A673 (cell line): ENCODE results near the gene LEP. TPM values are rescaled to one million over a fixed set of nuclear protein-coding genes. Genes with fewer than 3 reads are reported as not detected.
"Not testable (repeated sequence)": the region's sequence is repeated elsewhere in the genome, so short reads cannot be mapped to it uniquely, and the experiment has no call there.

Experiments
- BruUV-seq: library from RNA; stranded (reverse); fragments of 400-500 nt; replicated peaks from 2 replicates; lab custom pipeline; 2021; lab: Mats Ljungman, UMichigan
- CTCF ChIA-PET: fragments of 300-600 bp; sonication (Branson Sonifier 250); formaldehyde crosslinking; loops from one replicate; lab custom pipeline; 2022; ENCODE audit warnings: antibody characterized with exemption; lab: Charles Lee
- POLR2A ChIA-PET: fragments of 300-600 bp; sonication (Branson Sonifier 250); formaldehyde crosslinking; loops from one replicate; lab custom pipeline; 2022; ENCODE audit warnings: antibody characterized with exemption; ENCODE audit not compliant: low non-redundant PET; lab: Charles Lee
- DNase-seq: peaks from one replicate; pipeline ENCODE4 v3.0.0-alpha.2; 2015; ENCODE audit warnings: low spot score
- H3K27ac ChIP-seq: fragments of 200-600 bp; sonication (generic); 2 replicates; pipeline ENCODE4 v1.5.1; 2016; ENCODE audit warnings: mixed run types, low read depth, mild to moderate bottlenecking, mixed read lengths, antibody characterized with exemption, low read length; ENCODE audit not compliant: poor library complexity, severe bottlenecking
- H3K27me3 ChIP-seq: fragments of 200-600 bp; sonication (generic); replicated peaks from 2 replicates; pipeline ENCODE4 v1.6.1; 2017; ENCODE audit warnings: mixed run types, low read depth, mild to moderate bottlenecking, mixed read lengths, antibody characterized with exemption, low read length; ENCODE audit not compliant: insufficient read depth, poor library complexity
- H3K36me3 ChIP-seq: fragments of 200-600 bp; sonication (generic); 2 replicates; pipeline ENCODE4 v1.6.1; 2016; ENCODE audit warnings: mixed run types, mild to moderate bottlenecking, mixed read lengths, antibody characterized with exemption, low read length; ENCODE audit not compliant: insufficient read depth, poor library complexity, severe bottlenecking
- H3K4me1 ChIP-seq: fragments of 200-600 bp; sonication (generic); 2 replicates; pipeline ENCODE4 v1.6.1; 2017; ENCODE audit warnings: mixed run types, mild to moderate bottlenecking, mixed read lengths, antibody characterized with exemption, low read length; ENCODE audit not compliant: insufficient read depth, poor library complexity, severe bottlenecking
- H3K4me3 ChIP-seq: fragments of 200-600 bp; sonication (generic); 2 replicates; pipeline ENCODE4 v1.5.1; 2016; ENCODE audit warnings: low read depth, mixed run types, mild to moderate bottlenecking, mixed read lengths, low read length; ENCODE audit not compliant: poor library complexity, severe bottlenecking
- H3K9me3 ChIP-seq: fragments of 200-600 bp; sonication (generic); 2 replicates; pipeline ENCODE4 v1.6.1; 2016; ENCODE audit warnings: mixed run types, low read depth, mild to moderate bottlenecking, mixed read lengths, antibody characterized with exemption, low read length; ENCODE audit not compliant: poor library complexity, severe bottlenecking
- CTCF ChIP-seq: fragments of 300-800, 200-600 bp; sonication (generic); conservative IDR thresholded peaks from 2 replicates; pipeline ENCODE4 v1.5.1; 2017; ENCODE audit warnings: low read depth, mild to moderate bottlenecking, antibody characterized with exemption, low read length, moderate library complexity, mixed read lengths
- EZH2 ChIP-seq: fragments of 200-600 bp; sonication (generic); IDR thresholded peaks from 2 replicates; pipeline ENCODE4 v1.6.1; 2017; ENCODE audit warnings: borderline replicate concordance, low read depth, mild to moderate bottlenecking, mixed read lengths, antibody characterized with exemption, low read length; ENCODE audit not compliant: poor library complexity, severe bottlenecking
- intact Hi-C: fragments of 100-400 bp; cut with micrococcal nuclease; formaldehyde crosslinking; loops from one replicate; pipeline ENCODE4 v1.10.0; 2022; ENCODE audit not compliant: unreplicated experiment
- total RNA-seq: library from RNA; stranded (reverse); gene quantifications from 2 replicates; pipeline ENCODE4 v1.2.3, GENCODE V29; 2021

The LEP gene
- total RNA-seq, 1 experiment from 2014 or later = not detected

DNA sequence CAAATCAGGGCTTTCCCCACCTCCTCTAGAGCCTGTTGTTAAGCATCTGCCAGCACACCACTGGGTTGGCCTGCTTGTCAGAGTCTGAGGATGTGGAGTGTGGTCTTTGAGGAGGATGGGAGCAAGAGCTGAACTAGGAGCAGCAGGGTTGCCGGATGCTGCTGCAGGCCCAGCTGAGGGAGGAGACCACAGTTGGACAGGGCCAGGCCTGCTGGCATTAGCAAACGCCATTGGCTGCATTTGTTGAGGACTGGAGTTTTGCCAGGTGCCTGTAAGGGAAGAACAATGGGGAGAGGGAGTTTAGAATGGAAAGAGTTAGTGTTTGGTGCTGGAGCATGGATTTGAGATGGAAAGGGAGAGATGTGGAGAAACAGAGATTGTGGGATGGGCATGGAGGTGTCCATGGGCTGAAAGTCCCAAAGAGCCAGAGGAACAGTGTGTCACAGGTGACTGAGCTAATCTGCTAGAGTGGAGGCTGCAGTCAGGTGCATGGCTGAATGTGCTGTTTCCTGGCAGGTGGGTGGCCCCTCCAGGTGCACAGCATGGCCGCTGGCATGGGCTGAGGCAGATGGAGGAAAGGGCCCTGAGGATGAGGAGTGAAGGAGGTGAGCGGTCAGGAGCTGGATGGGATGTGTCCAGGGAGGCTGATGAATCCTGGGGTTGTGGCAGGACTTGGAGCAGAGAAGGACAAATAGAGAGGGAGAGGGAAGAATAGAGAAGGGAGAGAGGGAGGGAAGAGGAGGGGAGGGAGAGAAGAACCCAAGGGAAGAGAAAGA lies 40.7 kb downstream of the LEP start:
- Histone ChIP-seq H3K27ac (no peak overlapping the region), H3K4me1 (no peaks in the 10 kb centered on the region), H3K4me3 (no peak overlapping the region), H3K36me3 (no peaks in the 10 kb centered on the region), H3K9me3 (no peaks in the 10 kb centered on the region), H3K27me3 (no peaks in the 10 kb centered on the region)
- intact Hi-C loops = no loop called here
- TF ChIP-seq EZH2 = no peak
- TF ChIP-seq CTCF = no peak
- POLR2A ChIA-PET = no interaction called here
- CTCF ChIA-PET = no interaction called here
- DNase-seq = no peak
- no TSS peak for BruUV-seq

- intact Hi-C loops = no loop called here
- TF ChIP-seq EZH2 = no peak
- TF ChIP-seq CTCF = no peak
- Histone ChIP-seq H3K9me3 (no peaks in the 10 kb centered on the region), H3K27me3 (no peaks in the 10 kb centered on the region), H3K4me1 (no peaks in the 10 kb centered on the region), H3K4me3 (no peak overlapping the region), H3K36me3 (no peaks in the 10 kb centered on the region), H3K27ac (no peak overlapping the region)
- BruUV-seq = no TSS peak
- ChIA-PET CTCF (no interaction called here), POLR2A (no interaction called here)
- DNase-seq = no peak
These were observed 43.0 kb downstream of the LEP start for GRCh38 chr7:128284102-128284501.

GRCh38 chr7:128287556-128287955 lies 46.5 kb downstream of the LEP start:
- H3K27me3 ChIP-seq = no peaks in the 10 kb centered on the region
- BruUV-seq = no TSS peak
- no peak overlapping the region for H3K4me3 ChIP-seq
- POLR2A ChIA-PET = no interaction called here
- no peaks in the 10 kb centered on the region for H3K36me3 ChIP-seq
- DNase-seq = no peak
- intact Hi-C loops = no loop called here
- CTCF ChIA-PET = no interaction called here
- H3K27ac ChIP-seq = no peak overlapping the region
- TF ChIP-seq CTCF (no peak), EZH2 (no peak)
- H3K4me1 ChIP-seq = no peaks in the 10 kb centered on the region
- no peaks in the 10 kb centered on the region for H3K9me3 ChIP-seq

GRCh38 chr7:128298004-128298403 lies 56.9 kb downstream of the LEP start:
- intact Hi-C loops, H3K27ac ChIP-seq, H3K36me3 ChIP-seq, DNase-seq, CTCF ChIA-PET, BruUV-seq, H3K9me3 ChIP-seq, H3K4me1 ChIP-seq, POLR2A ChIA-PET, H3K27me3 ChIP-seq, H3K4me3 ChIP-seq: not testable (repeated sequence)
